Activated CD8-positive, alpha-beta T cell treated with anti-CD3 and anti-CD28 coated beads for 36 hours (primary cell): Measurements from ENCODE around the gene CATSPERZ. TPM values are rescaled to one million over a fixed set of nuclear protein-coding genes. Genes with fewer than 3 reads are reported as not detected.
A peak's percentile ranks its signal among the peaks of the same experiment; 100 is the strongest.

ENCODE experiments used
- ATAC-seq: fragments of 200-7000 bp; cut with Tn5 transposase; one replicate; pipeline ENCODE4 v1.10.0; 2021; ENCODE audit warnings: mild to moderate bottlenecking, moderate library complexity
- CTCF ChIA-PET: fragments of 350-600 bp; sonication (Branson Sonifier 250); formaldehyde crosslinking; loops from one replicate; lab custom pipeline; 2021; ENCODE audit warnings: antibody characterized with exemption; lab: Charles Lee
- POLR2A ChIA-PET: fragments of 350-600 bp; sonication (Branson Sonifier 250); formaldehyde crosslinking; loops from one replicate; lab custom pipeline; 2021; ENCODE audit warnings: antibody characterized with exemption; lab: Charles Lee
- DNase-seq: peaks from one replicate; pipeline ENCODE4 v3.0.0-alpha.2; 2020
- H3K27ac Mint-ChIP-seq: one replicate; pipeline ENCODE4 v1.8.0; 2021; ENCODE audit warnings: mild to moderate bottlenecking, mixed read lengths
- H3K27me3 Mint-ChIP-seq: one replicate; pipeline ENCODE4 v1.8.0; 2021; ENCODE audit warnings: mixed read lengths
- H3K36me3 Mint-ChIP-seq: one replicate; pipeline ENCODE4 v1.8.0; 2021; ENCODE audit warnings: low read depth, mixed read lengths
- H3K4me1 Mint-ChIP-seq: one replicate; pipeline ENCODE4 v1.8.0; 2021; ENCODE audit warnings: low read depth, mixed read lengths
- H3K4me3 Mint-ChIP-seq: one replicate; pipeline ENCODE4 v1.8.0; 2021; ENCODE audit warnings: mild to moderate bottlenecking, moderate library complexity, mixed read lengths
- H3K9me3 Mint-ChIP-seq: one replicate; pipeline ENCODE4 v1.8.0; 2021; ENCODE audit warnings: mixed read lengths
- CTCF ChIP-seq: fragments of 200-600 bp; IDR thresholded peaks from one replicate; pipeline ENCODE4 v1.8.0; 2022; ENCODE audit warnings: antibody characterized with exemption, mild to moderate bottlenecking
- intact Hi-C: fragments of 100-400 bp; cut with micrococcal nuclease; formaldehyde crosslinking; loops from one replicate; pipeline ENCODE4 v1.10.0; 2022
- total RNA-seq, 2 experiments: library from RNA; stranded (reverse); gene quantifications; one replicate each; pipeline ENCODE4 v1.2.3, GENCODE V29; 2021

The CATSPERZ gene
- total RNA-seq, 2 experiments from 2014 or later = 0.52 TPM; not detected in 1

- intact Hi-C loops = no loop called here
- peaks cover 6% of the 10 kb centered on the region for H3K36me3 Mint-ChIP-seq
- H3K27ac Mint-ChIP-seq = no peak overlapping the region
- TF ChIP-seq CTCF = no peak
- no peaks in the 10 kb centered on the region for H3K27me3 Mint-ChIP-seq
- peaks cover 4% of the 10 kb centered on the region for H3K4me1 Mint-ChIP-seq
- no peak for DNase-seq
- no peaks in the 10 kb centered on the region for H3K9me3 Mint-ChIP-seq
- POLR2A ChIA-PET = interaction anchor here (3.1 kb wide), 1 partner anchor 8 kb away, joined by 9 read pairs; no protein-coding TSS in a partner anchor
- ATAC-seq = no peak
- H3K4me3 Mint-ChIP-seq = no peak overlapping the region
- CTCF ChIA-PET = interaction anchor here (1.4 to 3.4 kb wide), 3 partner anchors 23 to 74 kb away, joined by 3 to 15 read pairs (median 4); partner anchors contain the start of gene CATSPERZ
Observed at GRCh38 chr11:64278576-64279190, 21.5 kb upstream of the CATSPERZ start.

- DNase-seq (no peak), ATAC-seq (no peak)
- TF ChIP-seq CTCF = no peak
- peaks cover 6% of the 10 kb centered on the region for H3K36me3 Mint-ChIP-seq
- no peaks in the 10 kb centered on the region for H3K27me3 Mint-ChIP-seq
- H3K27ac Mint-ChIP-seq = no peak overlapping the region
- CTCF ChIA-PET = interaction anchor here (0.8 to 8.1 kb wide), 4 partner anchors 21 to 78 kb away, joined by 3 to 77 read pairs (median 4); partner anchors contain the start of genes CATSPERZ, ESRRA, PRDX5 and TRMT112
- H3K4me3 Mint-ChIP-seq = no peak overlapping the region
- H3K9me3 Mint-ChIP-seq = no peaks in the 10 kb centered on the region
- POLR2A ChIA-PET = interaction anchor here (0.6 to 4.7 kb wide), 3 partner anchors 11 to 22 kb away, joined by 3 to 47 read pairs (median 6); no protein-coding TSS in a partner anchor
- H3K4me1 Mint-ChIP-seq = peaks cover 15% of the 10 kb centered on the region
- intact Hi-C loops = no loop called here
Observed at GRCh38 chr11:64281957-64282770, 18.0 kb upstream of the CATSPERZ start.

- H3K27me3 Mint-ChIP-seq = no peaks in the 10 kb centered on the region
Observed at GRCh38 chr11:64283092-64283491, 17.1 kb upstream of the CATSPERZ start.

More at GRCh38 chr11:64283092-64283491, 17.1 kb upstream of the CATSPERZ start:
- Mint-ChIP-seq H3K9me3 (no peaks in the 10 kb centered on the region), H3K4me1 (peaks cover 15% of the 10 kb centered on the region), H3K4me3 (peak overlapping the region; percentile 27), H3K36me3 (peaks cover 6% of the 10 kb centered on the region), H3K27ac (no peak overlapping the region)
- DNase-seq = no peak
- intact Hi-C loops = no loop called here
- no peak for ATAC-seq
- ChIA-PET CTCF (interaction anchor here (1.0 to 8.1 kb wide), 5 partner anchors 11 to 35 kb away, joined by 3 to 77 read pairs (median 3); partner anchors contain the start of genes CATSPERZ, ESRRA, PRDX5 and TRMT112), POLR2A (interaction anchor here (0.9 to 4.7 kb wide), 6 partner anchors 8 to 76 kb away, joined by 3 to 47 read pairs (median 4); partner anchors contain the start of genes CATSPERZ and FERMT3)
- TF ChIP-seq CTCF = no peak
